Neural cell (in vitro differentiated cells): Measurements from ENCODE around the gene COQ9. TPM values are rescaled to one million over a fixed set of nuclear protein-coding genes. Genes with fewer than 3 reads are reported as not detected.
"Not testable (repeated sequence)": the region's sequence is repeated elsewhere in the genome, so short reads cannot be mapped to it uniquely, and the experiment has no call there.

Experiments used
- H2AFZ ChIP-seq: fragments of 200-600, 300-800 bp; sonication (generic), shearing (Covaris generic); 2 replicates; pipeline ENCODE4 v1.6.0; 2014; ENCODE audit warnings: low read depth, mild to moderate bottlenecking, antibody characterized with exemption, low read length, moderate library complexity
- H3F3A ChIP-seq: fragments of 200-600 bp; shearing (Covaris generic); 2 replicates; pipeline ENCODE4 v1.6.1; 2016; ENCODE audit warnings: mild to moderate bottlenecking, moderate library complexity, mixed read lengths, antibody characterized with exemption, low read length; ENCODE audit not compliant: insufficient read depth, poor library complexity, severe bottlenecking
- H3K27ac ChIP-seq: fragments of 200-600, 300-800 bp; sonication (generic), shearing (Covaris generic); 2 replicates; pipeline ENCODE4 v1.5.1; 2014; ENCODE audit warnings: mild to moderate bottlenecking, low read length, moderate library complexity
- H3K27me3 ChIP-seq: fragments of 300-800, 200-600 bp; sonication (generic), shearing (Covaris generic); 2 replicates; pipeline ENCODE4 v1.6.0; 2014; ENCODE audit warnings: mild to moderate bottlenecking, low read depth, low read length, moderate library complexity; ENCODE audit not compliant: insufficient read depth
- H3K36me3 ChIP-seq: fragments of 300-800, 200-600 bp; sonication (generic), shearing (Covaris generic); 2 replicates; pipeline ENCODE4 v1.5.1; 2014; ENCODE audit warnings: mild to moderate bottlenecking, antibody characterized with exemption, low read length, moderate library complexity; ENCODE audit not compliant: insufficient read depth
- H3K4me2 ChIP-seq: fragments of 300-800, 200-600 bp; sonication (generic), shearing (Covaris generic); 2 replicates; pipeline ENCODE4 v1.6.0; 2014; ENCODE audit warnings: mild to moderate bottlenecking, low read length
- H3K4me3 ChIP-seq: fragments of 300-800, 200-600 bp; sonication (generic), shearing (Covaris generic); 2 replicates; pipeline ENCODE4 v1.5.1; 2014; ENCODE audit warnings: mild to moderate bottlenecking, low read length, moderate library complexity
- H3K79me2 ChIP-seq: fragments of 200-600 bp; shearing (Covaris generic); replicated peaks from 2 replicates; pipeline ENCODE4 v1.6.0; 2014; ENCODE audit warnings: mild to moderate bottlenecking, low read length, moderate library complexity; ENCODE audit not compliant: insufficient read depth
- H3K9ac ChIP-seq: fragments of 300-800, 200-600 bp; sonication (generic), shearing (Covaris generic); 2 replicates; pipeline ENCODE4 v1.6.1; 2016; ENCODE audit warnings: mild to moderate bottlenecking, low read length, mixed read lengths
- H3K9me2 ChIP-seq: fragments of 200-600 bp; shearing (Covaris generic); 2 replicates; pipeline ENCODE4 v1.6.1; 2016; ENCODE audit warnings: mild to moderate bottlenecking, low read length, mixed read lengths; ENCODE audit not compliant: insufficient read depth
- H3K9me3 ChIP-seq: fragments of 200-600, 300-800 bp; sonication (generic), shearing (Covaris generic); 2 replicates; pipeline ENCODE4 v1.6.1; 2016; ENCODE audit warnings: mild to moderate bottlenecking, mixed run types, low read length, moderate library complexity, mixed read lengths
- H4K20me1 ChIP-seq: fragments of 200-600 bp; shearing (Covaris generic); 2 replicates; pipeline ENCODE4 v1.6.1; 2016; ENCODE audit warnings: mild to moderate bottlenecking, mixed run types; ENCODE audit not compliant: insufficient read depth
- EZH2 ChIP-seq: fragments of 200-600, 300-800 bp; shearing (Covaris generic), sonication (generic); IDR thresholded peaks from 2 replicates; pipeline ENCODE4 v1.6.1; 2014; ENCODE audit warnings: antibody characterized with exemption, low read length, borderline replicate concordance, mild to moderate bottlenecking; ENCODE audit not compliant: insufficient read depth, poor library complexity, severe bottlenecking
- MXI1 ChIP-seq: fragments of 450-650 bp; conservative IDR thresholded peaks from 2 replicates; pipeline ENCODE4 v1.6.1; 2014; ENCODE audit warnings: antibody characterized with exemption, mild to moderate bottlenecking; ENCODE audit not compliant: poor library complexity, severe bottlenecking
- POLR2AphosphoS5 ChIP-seq: IDR thresholded peaks from 2 replicates; pipeline ENCODE4 v1.6.1; 2012
- RAD21 ChIP-seq: fragments of 450-650 bp; conservative IDR thresholded peaks from 2 replicates; pipeline ENCODE4 v1.6.1; 2014; ENCODE audit warnings: antibody characterized with exemption, mild to moderate bottlenecking, moderate library complexity
- REST ChIP-seq: IDR thresholded peaks from 2 replicates; pipeline ENCODE4 v1.6.1; 2012; ENCODE audit warnings: borderline replicate concordance
- SMC3 ChIP-seq: fragments of 450-650 bp; conservative IDR thresholded peaks from 2 replicates; pipeline ENCODE4 v1.6.1; 2014; ENCODE audit warnings: antibody characterized with exemption, mild to moderate bottlenecking, moderate library complexity; ENCODE audit not compliant: poor library complexity
- TAF1 ChIP-seq: IDR thresholded peaks from 2 replicates; pipeline ENCODE4 v1.6.1; 2012; ENCODE audit warnings: low read depth
- polyA plus RNA-seq: library from polyadenylated mRNA; depleted of rRNA; stranded (reverse); fragments of >200 nt; gene quantifications from 2 replicates; pipeline ENCODE4 v1.2.3, GENCODE V29; 2014
- TF ChIP-seq, protein P1 (sequence below): fragments of 450-650 bp; IDR thresholded peaks from 2 replicates; pipeline ENCODE4 v1.5.1; 2014; ENCODE audit warnings: antibody characterized with exemption, mild to moderate bottlenecking, moderate library complexity; ENCODE audit not compliant: poor library complexity, severe bottlenecking

Gene COQ9
- polyA plus RNA-seq, 1 donor from 2014 or later, result 78.7 TPM

DNA sequence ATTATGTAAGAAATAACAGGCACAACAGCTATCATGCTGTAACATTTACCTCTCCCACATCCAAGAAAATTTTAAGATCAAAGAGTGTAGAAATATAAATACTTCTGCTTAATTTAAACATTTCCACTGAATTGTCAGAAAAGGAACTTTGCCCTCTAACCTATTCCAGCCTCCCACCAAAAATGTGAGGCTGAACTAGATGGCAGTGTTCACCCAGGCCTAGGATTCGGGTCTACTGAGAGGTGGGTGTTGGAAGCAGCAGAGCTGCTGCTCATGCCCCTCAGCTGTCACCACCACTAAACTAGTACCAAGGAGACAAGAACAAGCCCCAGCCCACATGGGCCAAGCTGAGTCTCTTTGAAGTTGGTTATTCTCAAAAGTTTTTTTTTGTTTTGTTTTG is 11.4 kb upstream of the COQ9 start:
- no peak overlapping the region for H3K9ac ChIP-seq
- H3K27ac ChIP-seq, result no peak overlapping the region
- H4K20me1 ChIP-seq, result no peaks in the 10 kb centered on the region
- no peak overlapping the region for H2AFZ ChIP-seq
- TF ChIP-seq SMC3 (no peak), EZH2 (no peak), RAD21 (no peak), REST (no peak), POLR2AphosphoS5 (no peak), TAF1 (no peak), MXI1 (no peak)
- TF ChIP-seq, protein P1, sequence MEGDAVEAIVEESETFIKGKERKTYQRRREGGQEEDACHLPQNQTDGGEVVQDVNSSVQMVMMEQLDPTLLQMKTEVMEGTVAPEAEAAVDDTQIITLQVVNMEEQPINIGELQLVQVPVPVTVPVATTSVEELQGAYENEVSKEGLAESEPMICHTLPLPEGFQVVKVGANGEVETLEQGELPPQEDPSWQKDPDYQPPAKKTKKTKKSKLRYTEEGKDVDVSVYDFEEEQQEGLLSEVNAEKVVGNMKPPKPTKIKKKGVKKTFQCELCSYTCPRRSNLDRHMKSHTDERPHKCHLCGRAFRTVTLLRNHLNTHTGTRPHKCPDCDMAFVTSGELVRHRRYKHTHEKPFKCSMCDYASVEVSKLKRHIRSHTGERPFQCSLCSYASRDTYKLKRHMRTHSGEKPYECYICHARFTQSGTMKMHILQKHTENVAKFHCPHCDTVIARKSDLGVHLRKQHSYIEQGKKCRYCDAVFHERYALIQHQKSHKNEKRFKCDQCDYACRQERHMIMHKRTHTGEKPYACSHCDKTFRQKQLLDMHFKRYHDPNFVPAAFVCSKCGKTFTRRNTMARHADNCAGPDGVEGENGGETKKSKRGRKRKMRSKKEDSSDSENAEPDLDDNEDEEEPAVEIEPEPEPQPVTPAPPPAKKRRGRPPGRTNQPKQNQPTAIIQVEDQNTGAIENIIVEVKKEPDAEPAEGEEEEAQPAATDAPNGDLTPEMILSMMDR, result no peak
- no peaks in the 10 kb centered on the region for H3K27me3 ChIP-seq
- H3K79me2 ChIP-seq, result no peaks in the 10 kb centered on the region
- no peak overlapping the region for H3K4me2 ChIP-seq
- H3K9me3 ChIP-seq, result no peaks in the 10 kb centered on the region
- no peak overlapping the region for H3K4me3 ChIP-seq
- no peaks in the 10 kb centered on the region for H3F3A ChIP-seq
- H3K9me2 ChIP-seq, result no peaks in the 10 kb centered on the region
- H3K36me3 ChIP-seq, result peaks cover 11% of the 10 kb centered on the region

GRCh38 chr16:57439947-57440346 is 7.3 kb upstream of the COQ9 start:
- not testable (repeated sequence) for H3K9me2 ChIP-seq, H3K27ac ChIP-seq, H3K27me3 ChIP-seq, H2AFZ ChIP-seq, H3K4me2 ChIP-seq, H4K20me1 ChIP-seq, H3K36me3 ChIP-seq, H3K9me3 ChIP-seq, H3F3A ChIP-seq, H3K79me2 ChIP-seq, H3K4me3 ChIP-seq, H3K9ac ChIP-seq

DNA sequence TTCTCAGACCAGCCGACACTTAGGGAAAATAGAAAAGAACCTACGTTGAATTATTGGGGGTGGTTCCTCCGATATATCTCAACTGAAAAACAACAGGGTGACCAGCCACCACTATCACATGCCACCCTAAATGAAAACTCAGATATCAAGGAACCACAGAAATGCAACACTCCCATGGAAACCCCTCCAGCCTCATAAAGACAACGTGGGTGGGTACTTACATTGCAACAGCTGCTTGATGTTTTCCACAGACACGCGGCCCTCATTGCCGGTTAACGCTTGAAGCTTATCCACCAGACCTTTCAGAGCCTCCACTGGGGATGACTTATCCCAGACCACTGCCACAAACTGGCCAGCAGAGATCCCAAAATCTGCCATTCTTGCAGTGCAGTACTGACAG is 6.7 kb upstream of the COQ9 start:
- not testable (repeated sequence) for H3K4me3 ChIP-seq, H2AFZ ChIP-seq, H3K9me2 ChIP-seq, H4K20me1 ChIP-seq, H3K27me3 ChIP-seq, H3K27ac ChIP-seq, H3K9me3 ChIP-seq, H3F3A ChIP-seq, H3K4me2 ChIP-seq, H3K79me2 ChIP-seq, H3K36me3 ChIP-seq, H3K9ac ChIP-seq
